Stimulated activated CD4-positive, alpha-beta T cell treated with anti-CD3 and anti-CD28 coated beads, Interleukin-1b, Interleukin-23, amount 100 ng/mL, for 4 hours (primary cell): ENCODE results near the gene EVPLL.
"Not testable (repeated sequence)": the region's sequence is repeated elsewhere in the genome, so short reads cannot be mapped to it uniquely, and the experiment has no call there.

Source experiments
- DNase-seq, 2 donors: peaks; one replicate each; pipeline ENCODE4 v3.0.0-alpha.2; 2020; ENCODE audit warnings: low read depth in 2 of 2

EVPLL gene

DNA sequence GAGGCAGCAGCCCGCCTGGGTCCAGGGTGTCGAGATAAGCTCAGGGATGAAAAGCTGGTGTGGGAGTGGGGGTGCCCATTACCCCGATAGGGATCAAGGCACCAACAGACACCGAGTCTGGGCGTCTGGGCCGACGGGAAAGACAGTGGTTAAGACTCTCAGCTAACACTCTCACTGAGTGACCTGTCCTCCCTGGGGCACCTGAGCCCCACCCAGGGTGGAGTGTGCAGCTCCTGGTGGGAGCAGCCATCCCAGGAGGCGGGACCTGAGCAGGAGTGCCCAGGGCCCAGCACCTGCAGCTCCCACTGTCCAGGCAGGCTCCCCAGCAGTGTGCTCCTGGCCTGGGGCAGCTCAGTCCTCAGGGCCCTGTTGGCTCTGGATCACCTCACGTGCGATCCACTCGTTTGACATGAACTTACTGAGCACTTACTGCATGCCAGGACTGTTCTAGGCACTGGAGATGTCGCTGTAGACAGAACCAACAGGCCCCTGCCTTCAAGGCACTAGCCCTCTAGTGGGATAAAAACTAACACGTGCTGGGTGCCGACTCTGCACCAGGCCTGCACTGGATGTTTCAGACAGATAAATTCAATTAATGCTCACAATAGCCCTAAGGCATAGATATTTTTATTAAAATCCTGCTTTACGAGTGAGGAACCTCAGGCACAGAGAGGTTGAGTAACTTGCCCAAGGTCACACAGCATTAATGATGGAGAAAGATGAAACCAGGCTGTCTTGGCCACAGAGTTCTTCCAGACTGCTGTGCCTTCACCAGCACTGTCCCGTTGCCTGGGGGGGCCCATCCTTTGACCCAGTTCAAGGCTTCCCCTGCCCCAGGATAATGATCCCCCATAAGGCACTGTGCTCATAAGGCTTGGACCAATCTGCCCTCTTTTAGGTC is 1.9 kb downstream of the EVPLL start:
- no peak for DNase-seq

DNA sequence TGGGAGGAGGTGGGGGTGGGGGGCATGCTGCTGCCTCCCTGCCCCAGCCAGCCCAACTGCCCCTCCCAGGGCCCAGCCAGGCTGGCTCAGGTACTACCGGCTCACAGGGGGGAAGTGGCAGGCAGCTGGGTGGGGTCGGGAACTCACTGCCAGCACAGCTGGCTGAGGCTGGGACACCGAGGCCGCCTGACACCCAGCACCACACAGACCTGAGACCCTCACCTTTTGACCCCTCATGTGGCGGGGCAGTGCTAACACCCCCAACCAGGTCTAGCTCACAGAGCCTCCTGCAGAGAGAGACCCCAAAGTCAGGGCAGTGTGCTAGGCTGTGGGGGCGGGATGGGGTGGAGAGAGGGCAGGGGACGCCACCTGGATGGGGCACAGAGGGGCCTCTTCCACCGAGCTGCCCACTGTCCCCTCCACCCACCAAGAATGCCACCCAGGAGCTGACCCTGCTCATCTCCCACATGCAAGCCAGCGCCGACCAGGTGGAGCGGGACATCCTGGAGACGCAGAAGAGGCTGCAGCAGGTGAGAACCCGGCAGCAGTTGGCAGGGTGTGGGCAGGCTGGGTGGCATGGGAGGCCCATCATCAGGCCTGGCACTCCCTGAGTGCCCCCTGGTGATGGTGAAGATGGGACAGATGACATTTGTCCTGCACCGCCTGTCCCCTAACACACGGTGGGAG is 3.0 kb downstream of the EVPLL start:
- DNase-seq: no peak

DNA sequence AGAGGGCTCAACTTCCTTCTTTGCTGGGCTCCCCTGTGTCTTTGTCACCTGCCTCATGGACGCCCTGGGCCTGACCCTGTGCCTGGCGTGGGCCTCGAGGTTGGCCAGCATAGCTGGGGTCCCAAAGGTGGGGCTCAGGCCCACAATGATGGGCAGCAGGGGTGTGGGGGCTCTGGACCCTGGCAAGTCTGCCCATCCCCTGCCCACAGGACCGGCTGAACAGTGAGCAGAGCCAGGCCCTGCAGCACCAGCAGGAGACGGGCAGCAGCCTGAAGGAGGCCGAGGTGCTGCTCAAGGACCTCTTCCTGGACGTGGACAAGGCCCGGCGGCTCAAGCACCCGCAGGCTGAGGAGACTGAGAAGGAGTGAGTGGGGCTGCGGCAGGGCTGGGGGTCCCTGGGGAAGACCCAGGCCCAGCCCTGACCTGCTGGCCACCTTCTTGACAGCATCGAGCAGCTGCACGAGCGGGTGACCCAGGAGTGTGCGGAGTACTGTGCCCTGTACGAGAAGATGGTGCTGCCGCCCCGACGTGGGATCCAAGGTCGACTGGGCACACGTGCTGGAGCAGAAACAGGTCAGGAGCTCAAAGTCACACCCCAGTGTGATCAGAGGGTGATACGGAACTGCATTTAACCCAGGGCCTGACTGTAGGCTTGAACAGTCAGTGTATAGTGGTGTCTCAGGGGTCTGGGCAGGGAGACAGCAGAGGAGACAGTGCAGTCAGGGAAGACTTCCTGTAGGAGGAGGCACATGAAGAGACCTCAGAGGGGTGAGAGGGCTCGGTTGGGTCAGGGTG is 3.8 kb downstream of the EVPLL start:
- no peak for DNase-seq

DNA sequence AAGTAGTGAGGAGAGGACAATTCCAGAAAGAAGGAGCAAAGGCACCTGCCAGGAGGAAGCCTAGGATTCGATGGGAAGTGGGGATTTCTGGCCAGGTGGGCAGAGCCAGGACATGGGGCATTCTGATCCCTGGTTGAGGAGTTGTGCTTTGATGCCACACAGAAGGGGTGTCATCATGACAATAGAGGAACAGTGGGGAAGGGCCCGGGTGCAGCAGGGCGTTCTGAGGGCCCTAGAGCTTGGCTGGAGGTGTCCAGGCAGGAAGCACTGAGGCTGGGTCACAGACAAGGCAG is 4.3 kb downstream of the EVPLL start:
- no peak for DNase-seq

GRCh38 chr17:18382441-18383078 is 5.0 kb downstream of the EVPLL start:
- no peak for DNase-seq

- DNase-seq: peak in 1 of 2 donors; percentile 16
These were observed 5.5 kb downstream of the EVPLL start for GRCh38 chr17:18383079-18383481.

GRCh38 chr17:18384271-18384670 is 6.7 kb downstream of the EVPLL start:
- DNase-seq: not testable (repeated sequence)

- not testable (repeated sequence) for DNase-seq
These were observed 10.0 kb downstream of the EVPLL start for GRCh38 chr17:18387583-18387982.

DNA sequence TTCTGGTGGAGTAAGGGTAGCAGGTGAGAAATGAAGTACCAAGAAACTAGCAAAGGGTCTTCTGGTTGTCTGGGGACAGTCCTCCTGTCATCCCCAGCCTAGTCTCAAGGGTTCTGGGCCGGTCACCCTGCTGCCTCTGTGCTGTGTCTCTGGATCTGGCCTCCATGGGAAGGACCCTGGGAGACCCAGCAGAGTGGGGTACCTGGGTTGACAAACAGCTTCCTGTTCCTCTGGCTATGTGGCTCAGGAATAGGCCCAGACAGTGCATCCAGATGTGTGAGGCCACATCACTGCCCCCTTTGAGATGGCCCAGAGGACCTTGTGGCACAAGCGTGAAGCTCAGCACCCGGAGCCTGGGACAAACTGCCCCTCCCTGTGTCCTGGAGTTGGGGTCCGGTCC is 10.7 kb downstream of the EVPLL start:
- not testable (repeated sequence) for DNase-seq

DNA sequence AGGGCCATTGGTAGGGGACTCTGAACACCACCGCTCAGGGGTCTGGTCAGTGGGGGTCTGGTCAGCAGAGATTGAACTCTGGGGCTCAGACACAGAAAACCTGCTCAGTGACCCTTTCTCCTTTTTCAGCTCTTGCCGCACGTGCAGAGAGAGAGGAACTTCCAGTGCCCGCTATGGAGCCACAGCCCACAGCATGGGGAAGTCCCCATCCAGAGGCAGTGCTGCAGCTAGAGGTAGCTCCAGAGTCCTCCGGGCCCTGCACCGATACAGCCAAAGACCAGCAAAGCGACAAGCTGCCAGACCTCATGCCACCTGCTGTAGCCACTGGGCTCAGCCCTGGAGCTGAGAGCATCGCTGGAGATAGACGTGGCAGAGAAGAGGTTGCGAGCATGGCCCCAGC is 11.2 kb downstream of the EVPLL start:
- DNase-seq: not testable (repeated sequence)

DNA sequence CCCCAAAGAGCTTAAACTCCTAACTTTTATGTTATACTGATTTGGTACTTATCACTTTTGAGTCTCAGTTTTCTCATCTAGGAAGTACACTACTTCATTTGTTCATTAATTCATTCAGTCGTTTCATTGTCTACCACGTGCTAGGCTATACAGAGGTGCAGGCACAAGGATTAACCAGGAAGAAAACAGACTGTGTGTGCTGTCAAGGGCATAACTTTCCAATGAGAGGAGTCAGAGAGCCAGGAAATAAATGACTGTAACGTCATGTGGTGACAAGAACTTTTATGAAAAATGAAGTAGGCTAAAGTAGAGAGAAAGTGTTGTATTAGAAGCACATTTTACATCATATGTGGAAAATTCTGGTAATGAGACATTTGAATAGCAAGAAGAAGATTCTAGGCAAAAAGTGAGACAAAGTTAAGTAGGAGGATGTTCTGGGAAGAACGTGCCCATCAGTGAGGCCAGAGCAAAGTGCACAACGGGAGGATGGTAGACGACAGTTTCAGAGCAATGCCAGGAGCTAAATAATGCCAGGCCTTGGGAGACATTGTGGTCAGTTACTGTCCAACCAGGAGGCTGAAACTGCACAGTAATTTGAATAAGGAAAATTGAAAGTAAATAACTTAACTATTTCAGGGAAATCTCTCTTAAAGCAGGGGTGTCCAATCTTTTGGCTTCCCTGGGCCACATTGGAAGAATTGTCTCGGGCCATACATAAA is 24.5 kb downstream of the EVPLL start:
- not testable (repeated sequence) for DNase-seq

GRCh38 chr17:18403166-18403565 is 25.6 kb downstream of the EVPLL start:
- DNase-seq: not testable (repeated sequence)

DNA sequence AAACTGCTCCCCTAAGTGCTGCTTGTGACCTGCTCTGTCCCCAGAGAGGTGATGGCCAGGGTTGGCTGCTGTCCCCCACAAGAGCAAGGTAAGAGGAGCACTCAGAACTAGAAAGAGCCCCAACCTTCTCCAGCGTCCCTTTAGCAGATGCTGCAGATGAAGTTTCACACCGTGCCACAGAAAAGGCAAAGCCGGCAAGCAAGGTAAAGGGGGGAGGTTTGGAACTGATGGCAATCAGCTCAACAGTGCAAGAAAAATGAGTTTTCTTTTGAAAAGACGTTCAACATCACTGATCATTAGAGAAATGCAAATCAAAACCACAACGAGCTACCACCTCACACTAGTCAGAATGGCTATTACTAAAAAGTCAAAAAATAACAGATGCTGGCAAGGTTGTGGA is 26.0 kb downstream of the EVPLL start:
- DNase-seq: not testable (repeated sequence)

DNA sequence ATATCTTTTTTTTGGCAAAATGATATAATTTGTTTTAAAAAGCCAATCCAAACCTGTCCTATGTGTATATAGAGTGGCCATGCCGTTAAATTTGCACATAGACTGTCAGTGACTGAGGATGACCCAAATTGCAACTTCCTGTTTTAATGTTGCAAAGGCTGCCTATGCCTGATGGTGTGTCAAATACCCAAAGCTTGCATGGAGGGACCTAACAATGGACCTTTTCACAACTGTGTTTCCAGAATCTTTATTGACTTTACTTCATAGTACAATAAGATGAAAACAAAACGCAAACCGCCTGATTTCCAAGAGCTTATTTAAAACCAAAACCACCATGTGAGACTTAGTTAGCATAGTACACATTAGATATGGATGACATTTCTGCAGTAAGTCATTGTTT is 31.3 kb downstream of the EVPLL start:
- not testable (repeated sequence) for DNase-seq

GRCh38 chr17:18409321-18409720 is 31.7 kb downstream of the EVPLL start:
- not testable (repeated sequence) for DNase-seq

- not testable (repeated sequence) for DNase-seq
These were observed 33.2 kb downstream of the EVPLL start for GRCh38 chr17:18410736-18411135.

GRCh38 chr17:18411377-18411864 is 33.8 kb downstream of the EVPLL start:
- DNase-seq: peak; percentile 5 to 14

- DNase-seq: not testable (repeated sequence)
These were observed 34.5 kb downstream of the EVPLL start for GRCh38 chr17:18412001-18412538.

DNA sequence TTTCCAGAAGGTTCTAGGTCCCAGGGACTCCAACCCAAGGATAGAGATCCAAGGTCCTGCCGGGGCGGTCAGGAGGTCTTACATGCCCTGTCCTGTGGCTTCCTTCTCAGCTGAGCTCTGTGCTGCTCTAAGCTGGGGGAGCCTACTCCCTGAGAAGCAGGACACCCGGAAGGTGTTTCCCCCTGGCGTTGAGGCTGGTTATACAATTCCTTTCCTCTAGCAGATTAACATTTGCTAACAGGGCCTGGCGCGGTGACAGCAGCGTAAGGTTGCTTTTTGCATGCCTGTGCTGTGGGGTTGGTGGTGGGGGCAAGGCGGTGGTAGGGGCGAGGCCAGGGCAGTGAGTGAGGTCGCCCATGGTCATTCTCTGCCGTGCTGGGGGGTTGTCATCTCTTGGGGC is 43.9 kb downstream of the EVPLL start:
- DNase-seq: not testable (repeated sequence)

- not testable (repeated sequence) for DNase-seq
These were observed 44.9 kb downstream of the EVPLL start for GRCh38 chr17:18422464-18422863.

- not testable (repeated sequence) for DNase-seq
These were observed 45.4 kb downstream of the EVPLL start for GRCh38 chr17:18423015-18423414.
